ENCODE results near the gene IGFALS. TPM values are rescaled to one million over a fixed set of nuclear protein-coding genes. Genes with fewer than 3 reads are reported as not detected.
A peak's percentile ranks its signal among the peaks of the same experiment; 100 is the strongest.

The IGFALS gene
- total and polyA plus RNA-seq, 9 donors, result 0.20 to 1.8 (median 0.50) TPM; not detected in 1

GRCh38 chr16:1771188-1771863 is 22.2 kb downstream of the IGFALS start, which contains the start of gene NME3:
TSS of gene NME3 (minus strand) at chr16:1771543. CDS start at chr16:1771534, 9 bp downstream.
- Histone ChIP-seq H3K4me1 (ENCODE audit: insufficient read depth) (peaks cover 17% of the 10 kb centered on the region), H3K27ac (peak within 1 kb of the TSS; percentile 39 to 76), H3K9me3 (no peaks in the 10 kb centered on the region), H3K36me3 (no peaks in the 10 kb centered on the region), H3K27me3 (no peaks in the 10 kb centered on the region), H3K4me3 (peak within 1 kb of the TSS; percentile 92)
- intact Hi-C loops (cut with DNase I), result no loop called here
- TF ChIP-seq EP300 (IDR thresholded peaks at IDR 0.05), result no peak
- no peak for TF ChIP-seq POLR2A (IDR thresholded peaks at IDR 0.05)
- TF ChIP-seq, protein P1, sequence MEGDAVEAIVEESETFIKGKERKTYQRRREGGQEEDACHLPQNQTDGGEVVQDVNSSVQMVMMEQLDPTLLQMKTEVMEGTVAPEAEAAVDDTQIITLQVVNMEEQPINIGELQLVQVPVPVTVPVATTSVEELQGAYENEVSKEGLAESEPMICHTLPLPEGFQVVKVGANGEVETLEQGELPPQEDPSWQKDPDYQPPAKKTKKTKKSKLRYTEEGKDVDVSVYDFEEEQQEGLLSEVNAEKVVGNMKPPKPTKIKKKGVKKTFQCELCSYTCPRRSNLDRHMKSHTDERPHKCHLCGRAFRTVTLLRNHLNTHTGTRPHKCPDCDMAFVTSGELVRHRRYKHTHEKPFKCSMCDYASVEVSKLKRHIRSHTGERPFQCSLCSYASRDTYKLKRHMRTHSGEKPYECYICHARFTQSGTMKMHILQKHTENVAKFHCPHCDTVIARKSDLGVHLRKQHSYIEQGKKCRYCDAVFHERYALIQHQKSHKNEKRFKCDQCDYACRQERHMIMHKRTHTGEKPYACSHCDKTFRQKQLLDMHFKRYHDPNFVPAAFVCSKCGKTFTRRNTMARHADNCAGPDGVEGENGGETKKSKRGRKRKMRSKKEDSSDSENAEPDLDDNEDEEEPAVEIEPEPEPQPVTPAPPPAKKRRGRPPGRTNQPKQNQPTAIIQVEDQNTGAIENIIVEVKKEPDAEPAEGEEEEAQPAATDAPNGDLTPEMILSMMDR (IDR thresholded peaks at IDR 0.05), result no peak
- WGBS, 3 donors, result 0 to 1% (median 1%) methylated on average over 51 to 79 of the region's 79 CpGs
- peak; percentile 67 to 86 (median 78) for DNase-seq

- Histone ChIP-seq H3K4me3 (peak overlapping the region; percentile 92), H3K9me3 (no peaks in the 10 kb centered on the region), H3K36me3 (no peaks in the 10 kb centered on the region), H3K27ac (peak overlapping the region; percentile 39 to 76), H3K27me3 (no peaks in the 10 kb centered on the region), H3K4me1 (ENCODE audit: insufficient read depth) (peaks cover 17% of the 10 kb centered on the region)
- intact Hi-C loops (cut with DNase I), result no loop called here
- peak; percentile 75 to 88 (median 83) for DNase-seq
- no peak for TF ChIP-seq EP300 (IDR thresholded peaks at IDR 0.05)
- peak; percentile 5 for TF ChIP-seq POLR2A (IDR thresholded peaks at IDR 0.05)
- TF ChIP-seq, protein P1 (IDR thresholded peaks at IDR 0.05), result no peak
- WGBS, 3 donors, result 1 to 2% (median 2%) methylated on average over 56 to 81 of the region's 81 CpGs
Observed at GRCh38 chr16:1770328-1771187, 22.9 kb downstream of the IGFALS start.

- WGBS, 3 donors, result 61 to 80% (median 68%) methylated on average over 22 to 27 of the region's 27 CpGs
- intact Hi-C loops (cut with DNase I), result no loop called here
- peaks cover 17% of the 10 kb centered on the region for H3K4me1 ChIP-seq (ENCODE audit: insufficient read depth)
Observed at GRCh38 chr16:1769402-1770300, 23.9 kb downstream of the IGFALS start.

GRCh38 chr16:1768767-1769401 is 24.6 kb downstream of the IGFALS start:
- no peak overlapping the region for H3K27ac ChIP-seq
- H3K27me3 ChIP-seq, result no peaks in the 10 kb centered on the region
- no peak for TF ChIP-seq POLR2A (IDR thresholded peaks at IDR 0.05)
- TF ChIP-seq, protein P1 (IDR thresholded peaks at IDR 0.05), result no peak
- TF ChIP-seq EP300 (IDR thresholded peaks at IDR 0.05), result no peak
- 69 to 73% (median 70%) methylated on average over 23 to 26 of the region's 26 CpGs for WGBS, 3 donors
- H3K9me3 ChIP-seq, result no peaks in the 10 kb centered on the region
- H3K4me3 ChIP-seq, result no peak overlapping the region
- intact Hi-C loops (cut with DNase I), result no loop called here
- peaks cover 13% of the 10 kb centered on the region for H3K4me1 ChIP-seq (ENCODE audit: insufficient read depth)
- peak in 1 of 5 donors; percentile 61 for DNase-seq
- no peaks in the 10 kb centered on the region for H3K36me3 ChIP-seq

More at GRCh38 chr16:1769402-1770300, 23.9 kb downstream of the IGFALS start:
- Histone ChIP-seq H3K9me3 (no peaks in the 10 kb centered on the region), H3K27me3 (no peaks in the 10 kb centered on the region), H3K27ac (peak overlapping the region in 1 of 2 donors; percentile 27), H3K36me3 (no peaks in the 10 kb centered on the region), H3K4me3 (peak overlapping the region; percentile 92)
- TF ChIP-seq POLR2A (IDR thresholded peaks at IDR 0.05) (peak; percentile 2), EP300 (IDR thresholded peaks at IDR 0.05) (no peak)
- peak in 1 of 5 donors; percentile 50 for DNase-seq

Data from ovary (tissue), 9 donors.